ENCODE data around the gene CNPY2. TPM values are rescaled to one million over a fixed set of nuclear protein-coding genes. Genes with fewer than 3 reads are reported as not detected.

The CNPY2 gene
- total RNA-seq, 1 donor from 2014 or later = 65.6 TPM

DNA sequence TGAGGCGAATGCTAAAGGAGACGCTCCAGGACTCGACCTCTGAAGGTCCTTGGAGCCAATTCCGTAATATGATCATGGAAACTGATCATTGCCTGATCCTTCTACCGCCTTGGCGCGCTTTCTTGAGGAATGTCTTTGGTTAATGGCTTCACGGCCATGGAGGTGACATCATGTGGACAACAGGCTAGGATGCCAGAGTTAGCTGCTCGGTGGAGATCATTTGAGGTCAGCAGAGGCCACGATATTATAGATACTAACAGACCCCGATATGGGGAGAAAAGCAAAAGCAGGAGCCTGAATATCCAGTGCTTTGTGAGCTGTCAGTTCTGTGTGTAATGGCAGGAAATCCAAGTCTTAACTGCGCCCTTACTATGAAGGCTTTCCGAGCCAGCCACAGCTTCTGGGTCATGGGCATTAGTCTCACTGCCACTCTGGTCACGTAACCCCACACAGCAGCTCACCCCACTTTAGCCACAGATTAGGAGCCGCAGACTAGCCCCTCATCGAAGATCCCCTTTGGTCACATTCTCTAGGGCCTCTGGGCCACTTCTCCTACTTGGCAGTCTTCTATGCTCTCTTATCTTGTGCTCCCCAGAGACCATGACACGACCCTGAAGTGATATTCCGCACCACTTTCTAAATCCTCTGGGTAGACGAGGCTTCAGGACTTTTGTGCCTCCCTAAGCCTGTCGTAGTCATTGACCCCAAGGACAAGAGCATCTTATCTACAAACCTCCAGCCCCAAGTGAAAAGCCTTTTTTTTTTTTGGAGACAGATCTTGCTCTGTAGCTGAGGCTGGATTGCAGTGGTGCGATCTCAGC, 14.9 kb downstream of the CNPY2 start:
- TF ChIP-seq POLR2AphosphoS5 (IDR thresholded peaks at IDR 0.05; ENCODE audit: insufficient read depth in 1 of 2, low read depth in 1 of 2) (no peak), POLR2A (IDR thresholded peaks at IDR 0.05) (no peak), CTCF (IDR thresholded peaks at IDR 0.05) (no peak)
- intact Hi-C loops (cut with DNase I) = no loop called here
- Histone ChIP-seq H3K9me3 (no peaks in the 10 kb centered on the region), H3K4me1 (peaks cover 57% of the 10 kb centered on the region), H3K4me3 (peak overlapping the region; percentile 75 to 96), H3K27ac (peak overlapping the region; percentile 84), H3K36me3 (no peaks in the 10 kb centered on the region), H3K27me3 (no peaks in the 10 kb centered on the region)
- no peak for DNase-seq (ENCODE audit: extremely low spot score in 2 of 2)

DNA sequence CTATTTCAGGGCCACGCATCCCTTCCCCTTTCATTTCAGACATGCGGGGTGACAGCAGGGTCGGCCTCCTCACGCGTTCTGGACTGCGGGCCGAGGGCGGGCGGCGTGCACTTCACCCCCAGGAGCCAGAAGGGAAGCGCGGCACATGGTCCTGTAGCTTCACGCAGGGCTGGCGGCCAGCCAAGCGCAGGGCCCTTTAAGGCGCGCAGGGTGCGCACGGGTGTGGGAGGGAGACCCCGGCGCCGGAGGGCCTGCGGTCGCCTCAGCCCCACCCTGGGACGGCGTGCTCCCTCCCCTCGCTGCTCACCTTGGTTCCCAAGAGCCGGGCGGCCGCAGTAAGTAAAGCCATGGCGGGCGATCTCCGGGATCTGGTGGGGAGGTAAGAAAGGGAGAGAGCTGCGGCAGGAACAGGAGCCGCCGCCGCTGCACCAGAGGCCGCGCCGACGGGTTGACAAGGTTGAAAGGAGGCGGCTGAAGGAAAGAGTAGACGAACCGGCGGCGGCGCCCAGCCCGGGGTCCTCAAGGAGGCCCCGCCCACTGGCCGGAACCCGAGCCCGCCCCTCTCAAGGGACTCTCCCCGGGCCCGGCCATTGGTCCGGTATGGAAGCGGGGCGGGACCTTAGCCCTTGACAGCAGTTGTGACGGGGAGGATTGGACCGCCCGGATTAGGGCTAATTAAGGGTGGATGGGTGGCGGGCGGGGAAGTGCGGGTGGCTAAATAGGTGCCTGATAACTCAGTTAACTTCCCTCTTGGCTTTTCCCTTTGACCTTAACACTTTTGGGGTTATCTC, 15.7 kb downstream of the CNPY2 start, which contains the start of gene CS:
CS (minus strand) TSS at position 478 of the 791 bp plus-strand sequence; CDS start at position 349, 129 bp downstream.
- Histone ChIP-seq H3K27ac (peak within 1 kb of the TSS; percentile 84), H3K9me3 (no peaks in the 10 kb centered on the region), H3K4me1 (peaks cover 57% of the 10 kb centered on the region), H3K4me3 (peak within 1 kb of the TSS; percentile 75 to 96), H3K27me3 (no peaks in the 10 kb centered on the region), H3K36me3 (no peaks in the 10 kb centered on the region)
- peak; percentile 97 to 98 for DNase-seq (ENCODE audit: extremely low spot score in 2 of 2)
- TF ChIP-seq POLR2A (IDR thresholded peaks at IDR 0.05) (peak in 1 of 2 donors; percentile 46), CTCF (IDR thresholded peaks at IDR 0.05) (no peak), POLR2AphosphoS5 (IDR thresholded peaks at IDR 0.05; ENCODE audit: insufficient read depth in 1 of 2, low read depth in 1 of 2) (peak; percentile 94)
- intact Hi-C loops (cut with DNase I) = no loop called here

DNA sequence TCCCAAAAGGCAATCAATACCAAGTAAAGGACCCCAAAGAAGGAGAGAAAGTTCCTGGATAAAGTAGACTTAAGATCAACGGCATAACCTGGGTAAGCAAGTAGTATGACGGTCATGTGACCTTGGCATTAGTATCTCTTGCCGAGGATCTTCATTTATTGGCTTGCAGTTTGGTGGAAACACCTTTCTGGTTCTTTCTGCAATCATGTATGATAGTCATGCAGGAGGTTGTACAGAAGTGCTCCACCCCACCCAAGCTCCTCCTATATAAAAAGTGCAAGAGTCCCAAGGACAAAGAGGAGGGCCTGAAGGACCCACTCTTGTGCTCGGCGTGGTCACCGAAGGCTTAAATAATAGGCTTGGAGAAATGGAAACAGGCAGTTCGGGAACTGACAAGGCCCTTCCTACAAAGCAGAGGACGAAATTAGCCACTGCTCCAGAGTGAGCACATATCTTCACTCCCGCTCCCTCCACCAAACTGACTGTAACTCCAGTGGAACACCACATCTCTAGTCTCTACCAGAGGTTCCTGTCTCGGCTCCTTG, 16.4 kb downstream of the CNPY2 start:
- Histone ChIP-seq H3K9me3 (no peaks in the 10 kb centered on the region), H3K36me3 (no peaks in the 10 kb centered on the region), H3K27ac (peak overlapping the region; percentile 84), H3K4me3 (peak overlapping the region; percentile 75 to 96), H3K4me1 (peaks cover 57% of the 10 kb centered on the region), H3K27me3 (no peaks in the 10 kb centered on the region)
- TF ChIP-seq POLR2AphosphoS5 (IDR thresholded peaks at IDR 0.05; ENCODE audit: insufficient read depth in 1 of 2, low read depth in 1 of 2) (no peak), CTCF (IDR thresholded peaks at IDR 0.05) (no peak), POLR2A (IDR thresholded peaks at IDR 0.05) (no peak)
- DNase-seq (ENCODE audit: extremely low spot score in 2 of 2) = no peak
- intact Hi-C loops (cut with DNase I) = no loop called here

GRCh38 chr12:56298828-56299227, 17.0 kb downstream of the CNPY2 start:
- no peaks in the 10 kb centered on the region for H3K36me3 ChIP-seq
- H3K27ac ChIP-seq = peak overlapping the region; percentile 84
- no peaks in the 10 kb centered on the region for H3K27me3 ChIP-seq
- H3K9me3 ChIP-seq = no peaks in the 10 kb centered on the region
- no peak for DNase-seq (ENCODE audit: extremely low spot score in 2 of 2)
- intact Hi-C loops (cut with DNase I) = no loop called here
- TF ChIP-seq POLR2A (IDR thresholded peaks at IDR 0.05) (no peak), POLR2AphosphoS5 (IDR thresholded peaks at IDR 0.05; ENCODE audit: insufficient read depth in 1 of 2, low read depth in 1 of 2) (no peak), CTCF (IDR thresholded peaks at IDR 0.05) (no peak)
- H3K4me1 ChIP-seq = peaks cover 57% of the 10 kb centered on the region
- peak overlapping the region; percentile 75 to 96 for H3K4me3 ChIP-seq
